Activated CD8-positive, alpha-beta memory T cell treated with anti-CD3 and anti-CD28 coated beads, Interleukin-2, amount 50 U/mL, for 48 hours (primary cell): ENCODE results near the gene PDE4D.

Experiments
- DNase-seq: peaks from one replicate; pipeline ENCODE4 v3.0.0-alpha.2; 2020

The PDE4D gene

GRCh38 chr5:59348189-59348588 is 545.3 kb downstream of the PDE4D start:
- no peak for DNase-seq

GRCh38 chr5:59346982-59347381 is 546.5 kb downstream of the PDE4D start:
- DNase-seq: no peak

GRCh38 chr5:59346514-59346913 is 547.0 kb downstream of the PDE4D start:
- DNase-seq: no peak

GRCh38 chr5:59342181-59342580 is 551.3 kb downstream of the PDE4D start:
- no peak for DNase-seq

GRCh38 chr5:59341760-59342159 is 551.8 kb downstream of the PDE4D start:
- no peak for DNase-seq

GRCh38 chr5:59341155-59341554 is 552.4 kb downstream of the PDE4D start:
- DNase-seq: no peak

GRCh38 chr5:59340637-59341036 is 552.9 kb downstream of the PDE4D start:
- no peak for DNase-seq

GRCh38 chr5:59337240-59337639 is 556.3 kb downstream of the PDE4D start:
- DNase-seq: no peak

- DNase-seq: no peak
Measured at GRCh38 chr5:59335544-59335943, 558.0 kb downstream of the PDE4D start.

GRCh38 chr5:59333416-59333815 is 560.1 kb downstream of the PDE4D start:
- no peak for DNase-seq

GRCh38 chr5:59332236-59332973 is 561.1 kb downstream of the PDE4D start:
- DNase-seq: no peak

- no peak for DNase-seq
Measured at GRCh38 chr5:59330680-59331079, 562.8 kb downstream of the PDE4D start.

GRCh38 chr5:59328709-59329296 is 564.7 kb downstream of the PDE4D start:
- DNase-seq: no peak

- DNase-seq: no peak
Measured at GRCh38 chr5:59327191-59327980, 566.1 kb downstream of the PDE4D start.

- DNase-seq: no peak
Measured at GRCh38 chr5:59326596-59326995, 566.9 kb downstream of the PDE4D start.

GRCh38 chr5:59325070-59325469 is 568.5 kb downstream of the PDE4D start:
- DNase-seq: no peak

GRCh38 chr5:59322894-59323293 is 570.6 kb downstream of the PDE4D start:
- DNase-seq: no peak

- DNase-seq: no peak
Measured at GRCh38 chr5:59322058-59322457, 571.5 kb downstream of the PDE4D start.

- DNase-seq: no peak
Measured at GRCh38 chr5:59321642-59322041, 571.9 kb downstream of the PDE4D start.

- no peak for DNase-seq
Measured at GRCh38 chr5:59320420-59320819, 573.1 kb downstream of the PDE4D start.

- no peak for DNase-seq
Measured at GRCh38 chr5:59319250-59319649, 574.3 kb downstream of the PDE4D start.

GRCh38 chr5:59317774-59318205 is 575.7 kb downstream of the PDE4D start:
- no peak for DNase-seq

GRCh38 chr5:59317023-59317773 is 576.3 kb downstream of the PDE4D start:
- no peak for DNase-seq
